ENCODE results near the gene HIP1.

The HIP1 gene

DNA sequence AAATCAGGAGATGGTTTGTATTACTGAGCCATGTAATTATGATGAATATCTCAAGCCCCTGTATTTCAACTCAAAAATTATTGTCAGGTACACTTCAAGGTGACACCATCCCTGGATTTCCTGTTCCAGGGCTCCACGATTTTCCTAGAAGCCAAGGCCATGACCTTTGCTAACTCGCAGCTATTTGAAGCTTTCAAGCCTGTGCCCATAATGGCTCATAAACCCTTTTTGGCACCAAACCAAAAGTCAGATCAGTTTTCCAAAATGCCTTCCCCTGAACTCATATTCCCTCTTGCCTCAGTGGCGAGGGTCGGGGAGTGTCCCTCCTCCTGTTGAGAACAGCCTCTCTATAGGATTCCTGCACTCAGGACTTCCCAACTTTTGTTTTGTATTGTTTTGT, 70.8 kb downstream of the HIP1 start:
- no peak for DNase-seq

DNA sequence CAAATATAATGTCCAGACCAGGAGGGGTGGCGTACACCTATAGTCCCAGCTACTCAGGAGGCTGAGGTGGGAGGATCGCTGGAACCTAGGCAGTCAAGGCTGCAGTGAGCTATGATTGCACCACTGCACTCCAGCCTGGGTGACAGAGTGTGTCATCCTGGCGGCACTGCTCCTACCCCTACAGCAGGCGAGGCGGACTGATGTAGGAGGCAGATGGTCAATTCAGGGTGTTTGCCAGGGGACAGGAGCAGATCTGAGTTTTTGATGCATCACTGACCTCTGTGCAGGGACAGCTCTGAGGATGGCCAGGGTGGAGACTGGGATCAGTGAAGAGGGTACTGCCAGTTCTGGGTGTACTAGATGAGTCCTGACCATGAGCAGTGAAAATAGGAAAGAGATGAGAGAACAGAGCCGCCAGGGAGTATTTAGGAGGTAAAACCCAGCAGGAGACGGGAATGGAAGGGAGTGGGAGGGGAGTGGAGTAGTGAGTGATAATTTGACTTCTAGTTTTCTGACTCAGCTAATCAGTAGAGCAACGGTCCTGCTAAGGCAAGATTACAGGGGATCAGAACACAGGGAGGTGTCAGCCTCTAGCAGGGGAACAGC, 75.3 kb downstream of the HIP1 start:
- DNase-seq: no peak

- no peak for DNase-seq
Measured at GRCh38 chr7:75662579-75663301, 76.0 kb downstream of the HIP1 start.

- DNase-seq: no peak
Measured at GRCh38 chr7:75660566-75661215, 78.0 kb downstream of the HIP1 start.

- no peak for DNase-seq
Measured at GRCh38 chr7:75658802-75659201, 79.9 kb downstream of the HIP1 start.

GRCh38 chr7:75658369-75658768, 80.4 kb downstream of the HIP1 start:
- no peak for DNase-seq

DNA sequence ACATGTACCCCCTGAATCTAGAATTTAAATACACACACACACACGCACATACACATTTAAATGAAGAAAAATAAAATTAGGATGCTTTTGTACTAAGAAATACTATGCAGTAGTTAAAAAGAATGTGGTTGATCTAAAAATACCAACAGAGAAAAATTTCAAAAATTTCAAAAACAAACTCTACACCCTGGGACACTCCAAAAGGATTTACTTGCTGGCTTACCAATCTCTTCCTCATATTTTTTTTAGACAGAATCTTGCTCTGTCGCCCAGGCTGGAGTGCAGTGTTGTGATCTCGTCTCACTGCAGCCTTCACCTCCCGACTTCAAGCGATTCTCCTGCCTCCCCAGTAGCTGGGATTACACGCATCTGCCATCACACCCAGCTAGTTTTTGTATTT, 80.9 kb downstream of the HIP1 start:
- no peak for DNase-seq

DNA sequence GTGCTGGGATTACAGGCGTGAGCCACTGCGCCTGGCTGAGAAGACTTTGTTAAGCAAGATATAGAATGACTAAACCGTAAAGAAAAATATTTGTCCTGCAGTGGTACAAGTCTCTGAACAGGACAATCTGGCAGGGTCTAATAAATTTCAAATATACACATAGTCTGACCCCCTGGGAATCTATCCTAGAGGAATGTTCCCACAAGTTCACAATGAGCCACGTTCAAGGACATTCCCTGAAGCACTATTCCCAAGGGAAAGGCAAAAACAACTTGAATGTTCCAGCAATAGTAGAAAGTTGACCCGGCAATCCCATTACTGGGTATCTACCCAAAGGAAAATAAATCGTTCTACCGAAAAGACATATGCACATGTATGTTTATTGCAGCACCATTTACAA, 82.0 kb downstream of the HIP1 start:
- DNase-seq: no peak

DNA sequence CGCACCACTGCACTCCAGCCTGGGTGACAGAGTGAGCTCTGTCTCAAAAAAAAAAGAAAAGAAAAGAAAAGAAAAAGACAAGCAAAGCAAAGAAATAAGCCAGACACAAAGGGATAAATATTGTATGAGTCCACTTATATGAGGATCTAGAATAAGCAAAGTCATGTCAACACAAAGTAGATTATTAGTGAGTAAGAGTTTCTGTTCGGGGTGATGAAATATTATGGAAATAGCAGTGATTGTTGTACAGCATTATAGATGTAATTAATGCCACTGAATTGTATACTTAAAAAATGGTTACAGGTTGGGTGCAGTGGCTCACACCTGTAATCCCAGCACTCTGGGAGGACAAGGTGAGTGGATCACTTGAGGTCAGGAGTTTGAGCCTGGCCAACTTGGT, 83.2 kb downstream of the HIP1 start:
- DNase-seq: no peak

DNA sequence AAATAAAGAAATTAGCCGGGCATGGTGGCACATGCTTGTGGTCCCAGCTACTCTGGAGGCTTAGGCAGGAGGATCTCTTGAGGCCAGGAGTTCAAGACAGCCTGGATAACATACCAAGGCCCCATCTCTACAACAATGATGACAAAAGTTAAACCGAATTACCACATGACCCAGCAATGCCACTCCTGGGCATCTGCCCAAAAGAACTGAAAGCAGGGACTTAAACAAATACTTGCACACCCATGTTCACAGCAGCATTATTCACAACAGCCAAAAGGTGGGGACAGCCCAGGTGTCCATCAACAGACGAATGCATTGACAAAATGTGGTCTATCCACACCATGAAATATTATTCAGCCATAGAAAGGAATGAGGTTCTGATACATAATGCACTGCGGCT, 83.9 kb downstream of the HIP1 start:
- no peak for DNase-seq

DNA sequence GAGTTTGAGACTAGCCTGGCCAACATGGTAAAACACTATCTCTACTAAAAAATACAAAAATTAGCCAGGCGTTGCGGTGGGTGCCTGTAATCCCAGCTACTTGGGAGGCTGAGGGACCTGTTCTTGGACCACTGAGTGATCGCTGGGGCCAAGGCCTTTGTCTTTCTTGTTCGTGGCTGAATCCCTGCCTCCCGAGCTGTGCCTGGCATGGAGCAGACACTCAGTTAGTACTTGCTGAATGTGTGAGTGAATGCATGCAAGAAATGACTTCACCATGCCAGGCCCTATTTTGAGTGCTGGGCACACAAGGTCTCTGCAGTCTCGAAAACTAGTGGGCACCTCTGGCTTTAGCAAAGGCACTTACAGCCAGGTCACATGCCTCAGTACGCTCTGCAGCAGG, 85.1 kb downstream of the HIP1 start:
- DNase-seq: no peak

- no peak for DNase-seq
Measured at GRCh38 chr7:75652788-75653187, 86.0 kb downstream of the HIP1 start.

GRCh38 chr7:75650681-75651080, 88.1 kb downstream of the HIP1 start:
- DNase-seq: no peak

DNA sequence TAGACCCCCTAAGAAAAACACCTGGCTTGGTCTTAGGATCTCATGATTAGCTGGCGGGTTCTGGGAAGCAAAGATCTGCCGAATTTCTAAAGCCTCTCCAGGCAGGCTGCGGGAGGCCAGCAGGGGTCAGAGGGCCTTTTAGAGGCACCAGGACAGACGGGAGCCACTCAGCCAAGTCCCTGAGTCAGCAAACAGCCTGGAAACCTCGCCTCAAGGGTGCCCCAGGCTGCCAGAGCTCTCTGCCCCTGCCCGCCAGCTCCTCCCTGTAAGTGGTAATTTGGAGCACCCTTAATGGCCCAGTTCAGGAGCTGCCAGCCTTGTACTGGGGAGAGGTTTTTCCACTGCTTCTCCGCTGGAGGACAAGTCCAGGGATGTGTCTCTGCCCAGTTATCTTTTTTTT, 88.7 kb downstream of the HIP1 start:
- DNase-seq: no peak

- DNase-seq: no peak
Measured at GRCh38 chr7:75649462-75649861, 89.3 kb downstream of the HIP1 start.

DNA sequence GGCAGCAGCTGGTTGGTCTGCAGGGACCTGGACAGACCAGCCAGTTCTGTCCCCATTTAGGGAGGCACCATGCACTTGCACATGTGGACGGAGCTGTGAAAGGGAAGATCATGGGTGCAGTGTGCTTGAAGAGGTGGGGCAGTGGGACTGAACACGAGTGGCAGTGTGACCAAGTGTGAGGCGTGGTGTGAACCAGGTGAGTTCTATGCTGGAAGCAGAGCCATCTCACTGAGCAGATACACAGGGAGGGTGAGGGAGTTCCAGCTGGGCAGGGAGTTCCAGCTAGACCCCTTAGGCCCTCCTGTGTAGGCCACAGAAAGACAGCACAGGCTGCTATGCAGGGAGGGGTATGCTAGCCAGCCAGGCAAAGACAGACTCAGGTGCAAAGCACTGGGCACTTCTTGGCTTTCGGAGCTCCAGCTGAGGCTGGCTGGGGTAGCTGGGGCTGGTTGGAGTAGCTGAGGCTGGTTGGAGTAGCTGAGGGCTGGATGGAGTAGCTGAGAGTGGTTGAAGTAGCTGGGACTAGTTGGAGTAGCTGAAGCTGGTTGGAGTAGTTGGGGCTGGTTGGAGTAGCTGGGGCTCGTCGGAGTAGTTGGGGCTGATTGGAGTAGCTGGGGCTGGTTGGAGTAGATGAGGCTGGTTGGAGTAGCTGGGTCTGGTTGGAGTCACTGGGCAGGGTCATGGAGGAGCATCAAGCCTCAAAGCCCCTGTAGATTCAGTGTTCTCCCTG, 90.9 kb downstream of the HIP1 start:
- no peak for DNase-seq

DNA sequence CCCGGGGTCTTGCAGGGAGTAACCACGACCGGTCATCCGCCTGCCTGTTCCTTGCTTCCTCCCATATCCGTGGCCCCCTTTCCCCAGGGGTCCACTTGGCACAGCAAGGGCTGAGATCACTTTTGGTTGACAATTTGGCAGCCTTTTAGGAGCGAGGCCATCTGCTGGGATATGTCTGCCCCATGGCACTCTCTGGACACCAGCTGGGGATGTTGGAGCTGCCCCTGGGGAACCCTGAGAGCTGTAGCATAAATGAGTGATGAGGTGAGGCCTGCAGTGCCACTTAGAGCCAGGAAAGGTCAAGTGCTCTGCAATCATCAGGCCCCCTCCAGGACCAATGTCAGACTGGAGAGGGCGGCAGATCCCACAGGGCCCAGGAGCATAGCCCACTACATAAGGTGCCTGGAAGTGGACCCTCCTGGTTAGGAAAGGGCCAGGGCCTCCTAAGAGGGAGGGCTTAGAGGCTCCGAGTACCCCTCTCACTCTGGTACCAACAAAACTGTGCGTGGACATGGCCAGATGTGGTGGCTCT, 92.1 kb downstream of the HIP1 start:
- DNase-seq: no peak

- no peak for DNase-seq
Measured at GRCh38 chr7:75645570-75645969, 93.2 kb downstream of the HIP1 start.

- DNase-seq: no peak
Measured at GRCh38 chr7:75644589-75644988, 94.2 kb downstream of the HIP1 start.

- no peak for DNase-seq
Measured at GRCh38 chr7:75642810-75643486, 95.8 kb downstream of the HIP1 start.

DNA sequence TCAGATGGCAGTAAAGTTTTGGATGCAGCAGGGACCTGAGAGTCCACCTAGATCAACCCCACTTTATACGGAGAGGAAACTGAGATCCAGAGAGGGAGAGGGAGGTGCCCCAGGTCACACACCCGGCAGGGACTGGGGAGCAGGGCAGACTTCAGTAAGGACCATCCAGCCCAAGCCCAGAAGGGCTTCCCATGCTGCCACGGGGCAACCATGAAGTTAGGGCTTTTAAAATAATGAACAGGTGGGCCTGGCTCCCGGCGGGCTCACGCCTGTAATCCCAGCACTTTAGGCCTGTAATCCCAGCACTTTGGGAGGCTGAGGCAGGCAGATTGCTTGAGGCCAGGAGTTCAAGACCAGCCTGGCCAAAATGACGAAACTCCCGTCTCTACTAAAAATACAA, 98.5 kb downstream of the HIP1 start:
- DNase-seq: no peak

DNA sequence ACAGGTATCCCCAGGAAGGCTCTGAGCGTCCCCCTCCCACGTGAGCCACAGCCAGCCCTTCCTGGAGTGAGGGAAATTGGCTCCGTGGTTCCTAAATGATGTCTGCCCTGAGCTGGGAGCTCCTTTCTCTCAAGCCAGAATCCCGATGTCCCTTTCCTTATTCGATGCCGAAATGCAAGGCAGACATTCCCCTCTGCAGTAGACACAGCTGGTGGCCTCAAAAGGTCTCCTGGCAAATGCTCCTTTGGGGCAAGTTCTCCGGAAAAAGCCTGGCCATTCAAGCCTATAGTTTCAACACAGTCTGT, 98.9 kb downstream of the HIP1 start:
- no peak for DNase-seq

All from NCI-H1417 treated with DMSO at 0.1 percent for 48 hours (cell line).